Superior temporal gyrus (tissue), 1 donor: ENCODE data around the gene ZNF135.
A peak's percentile ranks its signal among the peaks of the same experiment; 100 is the strongest.

ENCODE experiments used
- DNase-seq: peaks from one replicate; pipeline ENCODE4 v3.0.0-alpha.2; 2016; ENCODE audit errors: extremely low spot score

ZNF135 gene

GRCh38 chr19:58046856-58047255 lies 12.2 kb upstream of the ZNF135 start:
- no peak for DNase-seq

- DNase-seq, result no peak
Observed at GRCh38 chr19:58047672-58048071, 11.4 kb upstream of the ZNF135 start.

GRCh38 chr19:58052256-58052655 lies 6.8 kb upstream of the ZNF135 start:
- no peak for DNase-seq

- DNase-seq, result no peak
Observed at GRCh38 chr19:58053480-58054156, 5.5 kb upstream of the ZNF135 start.

- peak; percentile 79 for DNase-seq
Observed at GRCh38 chr19:58054901-58055874, 3.9 kb upstream of the ZNF135 start.

- no peak for DNase-seq
Observed at GRCh38 chr19:58056261-58056660, 2.8 kb upstream of the ZNF135 start.

- no peak for DNase-seq
Observed at GRCh38 chr19:58056861-58057260, 2.2 kb upstream of the ZNF135 start.

- DNase-seq, result peak; percentile 9
Observed at GRCh38 chr19:58058467-58058866, 615 bp upstream of the ZNF135 start.

- no peak for DNase-seq
Observed at GRCh38 chr19:58059671-58060078, 593 bp downstream of the ZNF135 start.

- no peak for DNase-seq
Observed at GRCh38 chr19:58060231-58060630, 1.1 kb downstream of the ZNF135 start.

- no peak for DNase-seq
Observed at GRCh38 chr19:58063712-58064111, 4.6 kb downstream of the ZNF135 start.

GRCh38 chr19:58067240-58067912 lies 8.3 kb downstream of the ZNF135 start:
- DNase-seq, result no peak

- DNase-seq, result no peak
Observed at GRCh38 chr19:58079792-58080191, 20.7 kb downstream of the ZNF135 start.

GRCh38 chr19:58083021-58083420 lies 23.9 kb downstream of the ZNF135 start:
- DNase-seq, result no peak

GRCh38 chr19:58084596-58085347 lies 25.7 kb downstream of the ZNF135 start:
- DNase-seq, result no peak

GRCh38 chr19:58085348-58085875 lies 26.3 kb downstream of the ZNF135 start:
- no peak for DNase-seq

GRCh38 chr19:58086825-58087710 lies 28.0 kb downstream of the ZNF135 start:
- no peak for DNase-seq

- no peak for DNase-seq
Observed at GRCh38 chr19:58088521-58089052, 29.5 kb downstream of the ZNF135 start.

- no peak for DNase-seq
Observed at GRCh38 chr19:58089846-58090245, 30.8 kb downstream of the ZNF135 start.
